22Rv1 (cell line): ENCODE results near the gene TMSB4X.

Experiments used
- CTCF ChIP-seq: fragments of 450-650 bp; IDR thresholded peaks from 2 replicates; pipeline ENCODE4 v1.5.1; 2017; ENCODE audit warnings: mild to moderate bottlenecking
- ZFX ChIP-seq: fragments of 450-650 bp; IDR thresholded peaks from 2 replicates; pipeline ENCODE4 v1.6.1; 2017; ENCODE audit warnings: antibody characterized with exemption, borderline replicate concordance

GRCh38 chrX:12970691-12971202 is 4.2 kb upstream of the TMSB4X start:
- no peak for TF ChIP-seq ZFX
- no peak for TF ChIP-seq CTCF
